SK-N-SH (cell line): Measurements from ENCODE around the gene PLEKHA8. TPM values are rescaled to one million over a fixed set of nuclear protein-coding genes. Genes with fewer than 3 reads are reported as not detected.
A peak's percentile ranks its signal among the peaks of the same experiment; 100 is the strongest.

Source experiments
- CTCF ChIA-PET: fragments of 300-600, 350-600 bp; formaldehyde crosslinking; extraction: SDS; loops from one replicate; lab custom pipeline; 2021; lab: Yijun Ruan, JAX
- POLR2A ChIA-PET: fragments of 350-600 bp; sonication (Branson Sonifier 250); formaldehyde crosslinking; extraction: SDS; loops from one replicate; lab custom pipeline; 2020; ENCODE audit warnings: antibody characterized with exemption, inconsistent platforms; lab: Yijun Ruan, JAX
- DNase-seq: peaks from one replicate; pipeline ENCODE4 v3.0.0; 2012
- H2AFZ ChIP-seq: fragments of 200-600 bp; sonication (generic); 2 replicates; pipeline ENCODE4 v1.8.1; 2016; ENCODE audit warnings: antibody characterized with exemption, mild to moderate bottlenecking, low read depth
- H3F3A ChIP-seq: fragments of 200-600 bp; sonication (generic); replicated peaks from 2 replicates; pipeline ENCODE3; 2016; ENCODE audit warnings: antibody characterized with exemption, mild to moderate bottlenecking; ENCODE audit not compliant: insufficient read depth
- H3K27ac ChIP-seq, 2 experiments: fragments of 200-500 bp in 1 of 2; fragments of 200-600 bp in 1 of 2; sonication (Bioruptor generic) in 1 of 2; sonication (generic), shearing (Covaris generic) in 1 of 2; 2 replicates each; pipeline versions ENCODE4 v1.5.1 to v1.6.1; 2014 to 2016; ENCODE audit warnings: low read depth in 2 of 2, inconsistent platforms in 1 of 2, low read length in 1 of 2, mild to moderate bottlenecking in 1 of 2, mixed read lengths in 1 of 2
- H3K27me3 ChIP-seq: fragments of 200-600 bp; sonication (generic), shearing (Covaris generic); 2 replicates; pipeline ENCODE4 v1.6.1; 2016; ENCODE audit warnings: mixed run types; ENCODE audit not compliant: insufficient read depth
- H3K36me3 ChIP-seq, 2 experiments: fragments of 200-500 bp in 1 of 2; fragments of 200-600 bp in 1 of 2; sonication (Bioruptor generic) in 1 of 2; sonication (generic) in 1 of 2; replicated peaks in 1 of 2; 2 replicates each; pipeline versions ENCODE3 to v1.5.1; 2014 to 2016; ENCODE audit warnings: low read length in 1 of 2, mild to moderate bottlenecking in 1 of 2; ENCODE audit not compliant: insufficient read depth in 2 of 2, control insufficient read depth in 1 of 2
- H3K4me1 ChIP-seq, 2 experiments: fragments of 200-500 bp in 1 of 2; fragments of 200-600 bp in 1 of 2; sonication (Bioruptor generic) in 1 of 2; sonication (generic), shearing (Covaris generic) in 1 of 2; 2 replicates each; pipeline versions ENCODE4 v1.5.1 to v1.6.1; 2014 to 2016; ENCODE audit warnings: low read depth in 1 of 2, low read length in 1 of 2, mixed run types in 1 of 2; ENCODE audit not compliant: insufficient read depth in 2 of 2, control insufficient read depth in 1 of 2
- H3K4me2 ChIP-seq: fragments of 200-600 bp; sonication (generic), shearing (Covaris generic); 2 replicates; pipeline ENCODE4 v1.6.1; 2017; ENCODE audit warnings: mixed run types
- H3K4me3 ChIP-seq, 2 experiments: fragments of 200-500 bp in 1 of 2; fragments of 200-600 bp in 1 of 2; sonication (Bioruptor generic) in 1 of 2; sonication (generic), shearing (Covaris generic) in 1 of 2; 2 replicates each; pipeline versions ENCODE4 v1.5.1 to v1.8.1; 2014 to 2016; ENCODE audit warnings: low read depth in 2 of 2, inconsistent platforms in 1 of 2, low read length in 1 of 2, mild to moderate bottlenecking in 1 of 2, mixed read lengths in 1 of 2, moderate library complexity in 1 of 2
- H3K79me2 ChIP-seq: fragments of 200-600 bp; sonication (generic); 2 replicates; pipeline ENCODE4 v1.8.1; 2017; ENCODE audit warnings: mild to moderate bottlenecking; ENCODE audit not compliant: insufficient read depth
- H3K9ac ChIP-seq: fragments of 200-600 bp; sonication (generic); 2 replicates; pipeline ENCODE4 v1.6.1; 2017; ENCODE audit warnings: mixed run types
- H3K9me2 ChIP-seq: fragments of 200-600 bp; sonication (generic); 2 replicates; pipeline ENCODE4 v1.6.1; 2017; ENCODE audit warnings: mixed run types
- H3K9me3 ChIP-seq: fragments of 200-600 bp; sonication (generic); 2 replicates; pipeline ENCODE4 v1.6.1; 2017; ENCODE audit warnings: mixed run types, mild to moderate bottlenecking, moderate library complexity
- H4K20me1 ChIP-seq: fragments of 200-600 bp; sonication (generic); 2 replicates; pipeline ENCODE4 v1.6.1; 2017; ENCODE audit warnings: mild to moderate bottlenecking, mixed run types; ENCODE audit not compliant: insufficient read depth
- FOXJ3 ChIP-seq: sonication (generic); formaldehyde crosslinking; IDR thresholded peaks from 2 replicates; pipeline ENCODE4 v1.5.1; 2020; ENCODE audit warnings: mild to moderate bottlenecking, missing genetic modification reagents
- GABPA ChIP-seq: IDR thresholded peaks from 2 replicates; pipeline ENCODE4 v1.4.0; 2012; ENCODE audit warnings: low read depth, mild to moderate bottlenecking
- IRF3 ChIP-seq: fragments of 150-350 bp; IDR thresholded peaks from 2 replicates; pipeline ENCODE4 v1.6.1; 2016; ENCODE audit warnings: mild to moderate bottlenecking, low read depth, low read length
- MAX ChIP-seq: IDR thresholded peaks from 2 replicates; pipeline ENCODE4 v1.4.0; 2012; ENCODE audit warnings: low read depth
- MXI1 ChIP-seq: IDR thresholded peaks from 2 replicates; pipeline ENCODE4 v1.6.1; 2012; ENCODE audit warnings: mild to moderate bottlenecking, low read depth, low read length, improper control_type of control experiment
- REST ChIP-seq: IDR thresholded peaks from 2 replicates; pipeline ENCODE4 v1.6.1; 2012; ENCODE audit warnings: mild to moderate bottlenecking, low read depth, low read length, moderate library complexity
- RXRA ChIP-seq: IDR thresholded peaks from 2 replicates; pipeline ENCODE4 v1.4.0; 2012; ENCODE audit warnings: low read depth, mild to moderate bottlenecking, borderline replicate concordance
- SMC3 ChIP-seq: IDR thresholded peaks from 2 replicates; pipeline ENCODE4 v1.6.1; 2012; ENCODE audit warnings: low read depth, low read length, improper control_type of control experiment
- TCF12 ChIP-seq: IDR thresholded peaks from 2 replicates; pipeline ENCODE4 v1.4.0; 2012
- ZBTB33 ChIP-seq: IDR thresholded peaks from 2 replicates; pipeline ENCODE4 v1.4.0; 2012; ENCODE audit warnings: low read depth, borderline replicate concordance
- whole genome bisulfite sequencing: methylation state at CpG from one replicate; pipeline ENCODE4 v1.1.6; 2017; ENCODE audit warnings: low lambda C conversion rate; 5-methylcytosine and 5-hydroxymethylcytosine counted together
- polyA plus RNA-seq, 3 experiments: library from polyadenylated mRNA; depleted of rRNA; stranded (reverse); fragments of >200 nt; gene quantifications; 2 replicates each; pipeline ENCODE4 v1.2.3, GENCODE V29; 2012

The PLEKHA8 gene
- polyA plus RNA-seq, 1 of the 3 experiments (the other 2 are of a cell fraction), result 4.9 TPM

GRCh38 chr7:30175180-30175579, 147.0 kb downstream of the PLEKHA8 start:
- Histone ChIP-seq H3F3A (no peaks in the 10 kb centered on the region), H3K9ac (no peak overlapping the region), H3K79me2 (no peaks in the 10 kb centered on the region), H2AFZ (no peak overlapping the region), H3K4me3 (no peak overlapping the region), H3K9me3 (no peaks in the 10 kb centered on the region), H3K9me2 (no peaks in the 10 kb centered on the region), H3K27ac (no peak overlapping the region; a peak in 1 of 4 replicates), H3K27me3 (no peaks in the 10 kb centered on the region), H4K20me1 (no peaks in the 10 kb centered on the region), H3K4me1 (peaks cover 22 to 34% of the 10 kb centered on the region in 2 experiments; a peak in 3 of 4 replicates), H3K36me3 (no peaks in the 10 kb centered on the region), H3K4me2 (no peak overlapping the region)
- WGBS, result 59% methylated on average over 3 of the region's 3 CpGs
- TF ChIP-seq TCF12 (peak; percentile 33; the same call in 1 of the 2 replicates), ZBTB33 (no peak), FOXJ3 (no peak), RXRA (no peak), SMC3 (no peak), MXI1 (no peak), IRF3 (no peak)
- no peak for DNase-seq
- ChIA-PET POLR2A (no interaction called here), CTCF (interaction anchor here (0.6 to 2.0 kb wide), 6 partner anchors 10 to 390 kb away, joined by 3 to 5 read pairs (median 3); no protein-coding TSS in a partner anchor)

GRCh38 chr7:30175636-30176147, 147.5 kb downstream of the PLEKHA8 start:
- Histone ChIP-seq H3K27me3 (no peaks in the 10 kb centered on the region), H3K36me3 (no peaks in the 10 kb centered on the region), H2AFZ (no peak overlapping the region), H3K27ac (no peak overlapping the region), H3K79me2 (no peaks in the 10 kb centered on the region), H3K4me3 (no peak overlapping the region), H3K9ac (no peak overlapping the region), H3K4me2 (no peak overlapping the region), H3K9me2 (no peaks in the 10 kb centered on the region), H4K20me1 (no peaks in the 10 kb centered on the region), H3K9me3 (no peaks in the 10 kb centered on the region), H3K4me1 (peaks cover 22 to 34% of the 10 kb centered on the region in 2 experiments; a peak in 3 of 4 replicates), H3F3A (no peaks in the 10 kb centered on the region)
- 93% methylated on average over 7 of the region's 7 CpGs for WGBS
- no peak for DNase-seq
- TF ChIP-seq GABPA (no peak), REST (no peak), MAX (no peak), MXI1 (no peak)
- ChIA-PET POLR2A (no interaction called here), CTCF (interaction anchor here (0.6 to 2.0 kb wide), 5 partner anchors 15 to 388 kb away, joined by 3 to 5 read pairs (median 3); no protein-coding TSS in a partner anchor)
